Natural killer cell (primary cell): ENCODE results near the gene FLG. TPM values are rescaled to one million over a fixed set of nuclear protein-coding genes. Genes with fewer than 3 reads are reported as not detected.
"Not testable (repeated sequence)": the region's sequence is repeated elsewhere in the genome, so short reads cannot be mapped to it uniquely, and the experiment has no call there.

Experiments used
- ATAC-seq, 3 donors: fragments of 150-1000 bp in 2 of 3; fragments of 200-7000 bp in 1 of 3; cut with Tn5 transposase; 1 replicate in 1 of 3; 2 replicates in 2 of 3; pipeline ENCODE4 v1.10.0; 2021; ENCODE audit warnings: mild to moderate bottlenecking in 2 of 3, moderate library complexity in 2 of 3
- DNase-seq, 2 donors: peaks; one replicate each; pipeline versions ENCODE4 v3.0.0 to v3.0.0-alpha.2; 2013 to 2021; ENCODE audit warnings: mixed read lengths in 1 of 2
- H3K27ac ChIP-seq: one replicate; pipeline ENCODE4 v1.5.1; 2013; ENCODE audit warnings: mild to moderate bottlenecking, low read length
- H3K27me3 ChIP-seq: one replicate; pipeline ENCODE4 v1.6.1; 2013; ENCODE audit warnings: low read length; ENCODE audit not compliant: control insufficient read depth, insufficient read depth
- H3K36me3 ChIP-seq: one replicate; pipeline ENCODE4 v1.6.1; 2013; ENCODE audit warnings: low read length; ENCODE audit not compliant: control insufficient read depth, insufficient read depth
- H3K4me1 ChIP-seq: one replicate; pipeline ENCODE4 v1.6.1; 2013; ENCODE audit warnings: low read length; ENCODE audit not compliant: control insufficient read depth, insufficient read depth
- H3K4me3 ChIP-seq: one replicate; pipeline ENCODE4 v1.5.1; 2013; ENCODE audit warnings: low read length
- H3K9me3 ChIP-seq: one replicate; pipeline ENCODE4 v1.6.1; 2013; ENCODE audit warnings: low read length; ENCODE audit not compliant: control insufficient read depth, insufficient read depth
- H3K27ac Mint-ChIP-seq, 2 donors: one replicate each; pipeline ENCODE4 v1.8.0; 2022; ENCODE audit warnings: mild to moderate bottlenecking in 2 of 2, mixed read lengths in 2 of 2, moderate library complexity in 1 of 2
- H3K27me3 Mint-ChIP-seq, 2 donors: one replicate each; pipeline ENCODE4 v1.8.0; 2022; ENCODE audit warnings: low read depth in 2 of 2, mixed read lengths in 2 of 2
- H3K36me3 Mint-ChIP-seq: one replicate; pipeline ENCODE4 v1.8.0; 2022; ENCODE audit warnings: mixed read lengths
- H3K4me1 Mint-ChIP-seq, 2 donors: one replicate each; pipeline ENCODE4 v1.8.0; 2022; ENCODE audit warnings: mixed read lengths in 2 of 2
- H3K4me3 Mint-ChIP-seq: one replicate; pipeline ENCODE4 v1.8.0; 2022; ENCODE audit warnings: mild to moderate bottlenecking, moderate library complexity, mixed read lengths
- H3K9me3 Mint-ChIP-seq, 2 donors: one replicate each; pipeline ENCODE4 v1.8.0; 2022; ENCODE audit warnings: mixed read lengths in 2 of 2
- WGBS: methylation state at CpG from one replicate; pipeline ENCODE4 v1.1.7; 2013; ENCODE audit warnings: missing lambda C conversion rate; ENCODE audit not compliant: insufficient coverage; 5-methylcytosine and 5-hydroxymethylcytosine counted together
- intact Hi-C: fragments of 100-400 bp; cut with micrococcal nuclease; formaldehyde crosslinking; loops from one replicate; pipeline ENCODE4 v1.14.2; 2022
- total RNA-seq, 4 donors: library from RNA; stranded (reverse); fragments of 120-200 nt in 1 of 4; gene quantifications; one replicate each; pipeline versions ENCODE4 v1.2.3 to v1.2.4, GENCODE V29; 2013 to 2022
- TF ChIP-seq, protein P1 (sequence below): fragments of 200-600 bp; IDR thresholded peaks from one replicate; pipeline ENCODE4 v1.8.0; 2022; ENCODE audit warnings: antibody characterized with exemption

FLG gene
- total RNA-seq, 3 donors from 2014 or later (not counting 1 experiment from before 2014, with no cell fraction given), result not detected

DNA sequence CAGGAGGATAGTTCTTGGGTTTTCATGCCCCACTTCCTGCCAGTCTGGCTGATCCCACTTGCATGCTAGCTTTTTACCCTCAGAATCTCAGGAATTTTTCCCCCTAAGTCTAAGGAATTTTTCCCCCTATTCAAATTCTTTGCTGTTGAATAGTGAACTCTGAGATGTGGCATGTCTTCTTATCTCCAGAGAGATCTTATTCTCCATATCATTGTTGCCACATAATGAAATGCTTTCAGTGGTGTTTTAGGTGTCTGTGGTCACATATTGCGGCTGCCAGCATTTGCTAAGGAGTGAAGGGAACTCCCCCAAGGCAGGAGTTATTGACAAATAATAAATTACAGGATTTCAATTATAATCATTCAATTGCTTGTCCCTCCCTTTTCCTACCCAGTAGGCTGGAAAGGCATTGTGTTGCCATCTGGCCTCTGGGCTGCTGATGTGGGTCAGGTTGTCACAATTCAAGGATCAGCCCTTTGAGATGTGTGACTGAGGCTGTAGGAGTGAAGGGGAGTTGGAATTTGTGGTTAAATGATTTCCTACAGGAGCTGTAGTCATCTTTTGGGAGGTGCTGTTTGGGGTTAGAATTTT, 3.9 kb upstream of the FLG start:
- ATAC-seq (no peak), DNase-seq (no peak)
- no CpG with 5 or more reads among the region's 1 CpG for WGBS
- Mint-ChIP-seq H3K9me3 (no peaks in the 10 kb centered on the region), H3K4me3 (no peak overlapping the region), H3K4me1 (no peaks in the 10 kb centered on the region), H3K36me3 (no peaks in the 10 kb centered on the region), H3K27ac (no peak overlapping the region), H3K27me3 (peaks cover 0 to 29% of the 10 kb centered on the region in 2 donors)
- Histone ChIP-seq H3K9me3 (no peaks in the 10 kb centered on the region), H3K36me3 (no peaks in the 10 kb centered on the region), H3K4me1 (no peaks in the 10 kb centered on the region), H3K27ac (no peak overlapping the region), H3K4me3 (no peak overlapping the region), H3K27me3 (peaks cover 4% of the 10 kb centered on the region)
- intact Hi-C loops, result no loop called here
- TF ChIP-seq, protein P1, sequence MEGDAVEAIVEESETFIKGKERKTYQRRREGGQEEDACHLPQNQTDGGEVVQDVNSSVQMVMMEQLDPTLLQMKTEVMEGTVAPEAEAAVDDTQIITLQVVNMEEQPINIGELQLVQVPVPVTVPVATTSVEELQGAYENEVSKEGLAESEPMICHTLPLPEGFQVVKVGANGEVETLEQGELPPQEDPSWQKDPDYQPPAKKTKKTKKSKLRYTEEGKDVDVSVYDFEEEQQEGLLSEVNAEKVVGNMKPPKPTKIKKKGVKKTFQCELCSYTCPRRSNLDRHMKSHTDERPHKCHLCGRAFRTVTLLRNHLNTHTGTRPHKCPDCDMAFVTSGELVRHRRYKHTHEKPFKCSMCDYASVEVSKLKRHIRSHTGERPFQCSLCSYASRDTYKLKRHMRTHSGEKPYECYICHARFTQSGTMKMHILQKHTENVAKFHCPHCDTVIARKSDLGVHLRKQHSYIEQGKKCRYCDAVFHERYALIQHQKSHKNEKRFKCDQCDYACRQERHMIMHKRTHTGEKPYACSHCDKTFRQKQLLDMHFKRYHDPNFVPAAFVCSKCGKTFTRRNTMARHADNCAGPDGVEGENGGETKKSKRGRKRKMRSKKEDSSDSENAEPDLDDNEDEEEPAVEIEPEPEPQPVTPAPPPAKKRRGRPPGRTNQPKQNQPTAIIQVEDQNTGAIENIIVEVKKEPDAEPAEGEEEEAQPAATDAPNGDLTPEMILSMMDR, result no peak

DNA sequence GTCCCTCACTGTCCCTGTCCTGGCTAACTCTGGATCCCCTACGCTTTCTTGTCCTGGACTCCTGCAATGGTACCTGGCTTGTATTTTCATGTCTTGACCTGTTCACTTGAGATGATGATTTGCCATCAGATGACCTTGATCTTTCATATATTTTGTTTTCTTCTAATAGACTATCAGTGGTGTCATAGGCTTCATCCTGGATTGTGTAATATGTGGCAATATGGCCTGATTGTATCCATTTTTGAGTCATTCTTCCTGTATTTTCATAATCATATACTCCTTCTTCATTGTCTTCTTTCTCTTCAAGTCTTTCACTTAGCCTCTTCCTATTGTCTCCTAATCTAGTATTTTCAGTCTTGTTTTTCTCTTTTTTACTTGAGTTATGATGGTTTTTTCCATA, 11.1 kb downstream of the FLG start:
- Histone ChIP-seq H3K36me3 (no peaks in the 10 kb centered on the region), H3K4me1 (no peaks in the 10 kb centered on the region), H3K27ac (no peak overlapping the region), H3K27me3 (peaks cover 4% of the 10 kb centered on the region), H3K9me3 (no peaks in the 10 kb centered on the region), H3K4me3 (no peak overlapping the region)
- DNase-seq (no peak), ATAC-seq (no peak)
- intact Hi-C loops, result no loop called here
- Mint-ChIP-seq H3K4me3 (no peak overlapping the region), H3K27me3 (no peaks in the 10 kb centered on the region), H3K9me3 (peaks cover 0 to 4% of the 10 kb centered on the region in 2 donors), H3K36me3 (no peaks in the 10 kb centered on the region), H3K4me1 (no peaks in the 10 kb centered on the region), H3K27ac (no peak overlapping the region)
- TF ChIP-seq, protein P1, result no peak
- 90% methylated on average over 1 of the region's 1 CpG for WGBS

GRCh38 chr1:152313319-152313801, 11.7 kb downstream of the FLG start:
- TF ChIP-seq, protein P1, result no peak
- DNase-seq (peak in 1 of 2 donors; percentile 9), ATAC-seq (no peak)
- Mint-ChIP-seq H3K36me3 (no peaks in the 10 kb centered on the region), H3K27ac (no peak overlapping the region), H3K27me3 (no peaks in the 10 kb centered on the region), H3K9me3 (peaks cover 1 to 4% of the 10 kb centered on the region in 2 donors), H3K4me1 (no peaks in the 10 kb centered on the region), H3K4me3 (no peak overlapping the region)
- H3K4me3 ChIP-seq, result no peak overlapping the region
- H3K9me3 ChIP-seq, result no peaks in the 10 kb centered on the region
- no peaks in the 10 kb centered on the region for H3K36me3 ChIP-seq
- H3K27ac ChIP-seq, result no peak overlapping the region
- no peaks in the 10 kb centered on the region for H3K4me1 ChIP-seq
- 95% methylated on average over 21 of the region's 21 CpGs for WGBS
- peaks cover 4% of the 10 kb centered on the region for H3K27me3 ChIP-seq
- intact Hi-C loops, result no loop called here

- DNase-seq, H3K27me3 ChIP-seq, H3K27ac Mint-ChIP-seq, H3K4me1 ChIP-seq, H3K9me3 Mint-ChIP-seq, intact Hi-C loops, H3K4me3 Mint-ChIP-seq, H3K4me1 Mint-ChIP-seq, H3K4me3 ChIP-seq, H3K36me3 Mint-ChIP-seq, H3K27me3 Mint-ChIP-seq, H3K36me3 ChIP-seq, ATAC-seq, H3K27ac ChIP-seq, H3K9me3 ChIP-seq: not testable (repeated sequence)
- 94% methylated on average over 12 of the region's 13 CpGs for WGBS
These were observed 12.9 kb downstream of the FLG start for GRCh38 chr1:152312169-152312568.
